Measurements from ENCODE around the gene BOLA2. TPM values are rescaled to one million over a fixed set of nuclear protein-coding genes. Genes with fewer than 3 reads are reported as not detected.

The BOLA2 gene
- 3.6 to 57.5 TPM (median 26.0 TPM) in 5 replicates for total RNA-seq (2022; extraction: Qiagen RNA extraction)

DNA sequence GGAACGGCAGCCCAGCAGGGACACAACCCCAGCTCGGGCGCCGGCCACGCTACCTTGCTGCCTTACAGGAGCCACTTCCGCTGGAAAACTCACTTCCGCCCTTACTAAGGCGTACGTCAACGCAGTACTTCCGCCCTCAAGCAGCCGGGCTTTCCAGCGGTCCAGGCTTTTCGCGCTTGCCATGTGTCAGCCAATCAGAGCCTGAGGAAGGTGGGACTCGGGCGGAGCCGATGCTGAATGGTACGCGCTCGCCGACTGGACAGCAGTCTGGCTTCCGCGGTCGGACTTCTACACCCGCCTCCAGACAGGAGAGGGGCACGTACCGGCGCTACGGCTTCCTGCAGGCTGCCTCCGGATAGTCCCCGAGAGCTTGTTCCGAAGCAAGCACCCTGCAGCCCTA is at the start of gene BOLA2, which contains the start of gene SLX1B:
BOLA2 (minus strand) TSS at position 83 of the 400 bp plus-strand sequence. CDS start 98 bp downstream, outside the sequence.
SLX1B (plus strand) TSS at position 265 of the 400 bp plus-strand sequence.

DNA sequence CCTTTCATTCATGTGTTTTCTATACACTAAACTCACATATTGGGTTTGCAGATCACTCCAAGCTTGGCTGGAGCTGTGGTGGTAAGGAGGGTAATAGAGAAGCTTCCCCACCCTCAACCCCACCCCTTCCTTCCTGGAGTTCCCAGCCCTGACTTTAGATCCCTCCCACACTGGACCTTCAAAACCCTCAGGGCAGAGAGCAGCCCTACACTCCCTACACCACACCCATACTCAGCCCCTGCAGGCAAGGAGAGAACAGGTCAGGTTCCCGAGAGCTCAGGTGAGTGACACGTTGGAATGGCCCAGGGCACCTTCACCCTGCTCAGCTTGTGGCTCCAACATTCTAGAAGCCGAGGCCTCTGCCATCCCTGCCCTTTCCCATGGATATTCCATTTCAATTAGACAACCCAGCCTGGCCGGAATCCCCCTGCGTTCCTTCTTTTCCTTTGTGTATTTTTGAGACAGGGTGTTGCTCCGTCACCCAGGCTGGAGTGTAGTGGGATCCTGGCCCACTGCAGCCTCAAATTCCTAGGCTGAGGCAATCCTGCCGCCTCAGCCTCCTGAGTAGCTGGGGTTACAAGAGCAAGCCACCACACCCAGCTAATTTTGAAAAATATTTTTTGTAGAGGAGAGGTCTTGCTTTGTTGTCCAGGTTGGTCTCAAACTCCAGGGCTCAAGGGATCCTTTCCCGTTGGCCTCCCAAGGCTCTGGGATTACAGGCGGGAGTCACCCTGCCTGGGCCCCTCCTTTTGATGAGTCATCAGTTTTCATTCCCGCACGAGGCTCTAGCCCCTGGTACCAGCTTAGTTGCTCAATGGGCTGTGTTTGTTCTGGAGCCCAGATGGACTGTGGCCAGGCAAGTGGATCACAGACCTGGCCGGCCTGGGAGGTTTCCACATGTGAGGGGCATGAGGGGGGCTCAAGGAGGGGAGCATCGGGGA is 5.8 kb upstream of the BOLA2 start, which contains the start of gene SULT1A4:
SULT1A4 (plus strand) TSS at position 208 of the 941 bp plus-strand sequence. CDS start 1,473 bp downstream, outside the sequence.

Other genes with a start within 250 kb of the BOLA2 start
- 0.74 to 1.9 TPM (median 1.3 TPM) in 5 replicates for gene NPIPB11, start 47.6 kb downstream of the BOLA2 start, total RNA-seq (2022; extraction: Qiagen RNA extraction)
- 58.1 to 88.2 TPM (median 81.4 TPM) in 5 replicates for gene SLX1B, start 182 bp upstream of the BOLA2 start, total RNA-seq (2022; extraction: Qiagen RNA extraction)
- 26.7 to 37.4 TPM (median 28.4 TPM) in 5 replicates for gene SULT1A4, start 5.6 kb upstream of the BOLA2 start, total RNA-seq (2022; extraction: Qiagen RNA extraction)
- 20.2 to 37.2 TPM (median 30.1 TPM) in 5 replicates for gene NPIPB12, start 52.1 kb upstream of the BOLA2 start, total RNA-seq (2022; extraction: Qiagen RNA extraction)
- gene SPN, start 208.9 kb upstream of the BOLA2 start, total RNA-seq (2022; extraction: Qiagen RNA extraction): 0.02 TPM in 1 of 5 replicates, not detected in the others
- gene QPRT, start 224.8 kb upstream of the BOLA2 start, total RNA-seq (2022; extraction: Qiagen RNA extraction): 0.53 to 0.90 TPM (median 0.87 TPM) in 5 replicates